Measurements from ENCODE around the gene SIGLEC10. TPM values are rescaled to one million over a fixed set of nuclear protein-coding genes. Genes with fewer than 3 reads are reported as not detected.

The SIGLEC10 gene
- total RNA-seq, 1 donor from 2014 or later, result not detected

- Mint-ChIP-seq H3K4me3 (no peak overlapping the region), H3K9me3 (peaks cover 16% of the 10 kb centered on the region), H3K36me3 (no peaks in the 10 kb centered on the region), H3K4me1 (no peaks in the 10 kb centered on the region), H3K27me3 (ENCODE audit: low read depth) (peaks cover 32% of the 10 kb centered on the region), H3K27ac (no peak overlapping the region)
- DNase-seq (ENCODE audit: low spot score in 2 of 2, unreplicated experiment in 2 of 2), result no peak
- TF ChIP-seq CTCF (IDR thresholded peaks at IDR 0.05; ENCODE audit: unreplicated experiment), result no peak
Observed at GRCh38 chr19:51461723-51462161, 44.3 kb upstream of the SIGLEC10 start.

GRCh38 chr19:51460164-51460992, 42.9 kb upstream of the SIGLEC10 start:
- H3K27me3 Mint-ChIP-seq (ENCODE audit: low read depth), result peaks cover 25% of the 10 kb centered on the region
- no peak for DNase-seq (ENCODE audit: low spot score in 2 of 2, unreplicated experiment in 2 of 2)
- peak overlapping the region; percentile 41 for H3K4me3 Mint-ChIP-seq

GRCh38 chr19:51458899-51459505, 41.6 kb upstream of the SIGLEC10 start:
- no peak for TF ChIP-seq CTCF (IDR thresholded peaks at IDR 0.05; ENCODE audit: unreplicated experiment)
- no peaks in the 10 kb centered on the region for H3K36me3 Mint-ChIP-seq
- no peak overlapping the region for H3K4me3 Mint-ChIP-seq
- no peaks in the 10 kb centered on the region for H3K4me1 Mint-ChIP-seq
- no peak overlapping the region for H3K27ac Mint-ChIP-seq
- H3K9me3 Mint-ChIP-seq, result peaks cover 9% of the 10 kb centered on the region
- peaks cover 15% of the 10 kb centered on the region for H3K27me3 Mint-ChIP-seq (ENCODE audit: low read depth)
- DNase-seq (ENCODE audit: low spot score in 2 of 2, unreplicated experiment in 2 of 2), result no peak

More at GRCh38 chr19:51460164-51460992, 42.9 kb upstream of the SIGLEC10 start:
- Mint-ChIP-seq H3K27ac (no peak overlapping the region), H3K4me1 (no peaks in the 10 kb centered on the region), H3K36me3 (no peaks in the 10 kb centered on the region), H3K9me3 (peaks cover 14% of the 10 kb centered on the region)
- TF ChIP-seq CTCF (IDR thresholded peaks at IDR 0.05; ENCODE audit: unreplicated experiment), result no peak

- TF ChIP-seq CTCF (IDR thresholded peaks at IDR 0.05; ENCODE audit: unreplicated experiment), result no peak
- H3K9me3 Mint-ChIP-seq, result peaks cover 14% of the 10 kb centered on the region
- peaks cover 9% of the 10 kb centered on the region for H3K27me3 Mint-ChIP-seq (ENCODE audit: low read depth)
- H3K36me3 Mint-ChIP-seq, result no peaks in the 10 kb centered on the region
- no peak within 1 kb of the TSS for H3K27ac Mint-ChIP-seq
- H3K4me3 Mint-ChIP-seq, result no peak within 1 kb of the TSS
- no peak for DNase-seq (ENCODE audit: low spot score in 2 of 2, unreplicated experiment in 2 of 2)
- no peaks in the 10 kb centered on the region for H3K4me1 Mint-ChIP-seq
Observed at GRCh38 chr19:51458051-51458645, 40.7 kb upstream of the SIGLEC10 start, which contains the start of gene SIGLEC8. Gene SIGLEC8, minus strand, starts transcription at chr19:51458454. Its CDS starts 67 bp downstream, at chr19:51458387.

- no peak for TF ChIP-seq CTCF (IDR thresholded peaks at IDR 0.05; ENCODE audit: unreplicated experiment)
- Mint-ChIP-seq H3K4me1 (no peaks in the 10 kb centered on the region), H3K9me3 (peaks cover 14% of the 10 kb centered on the region), H3K36me3 (no peaks in the 10 kb centered on the region), H3K27ac (no peak overlapping the region), H3K4me3 (no peak overlapping the region), H3K27me3 (ENCODE audit: low read depth) (peaks cover 5% of the 10 kb centered on the region)
- DNase-seq (ENCODE audit: low spot score in 2 of 2, unreplicated experiment in 2 of 2), result no peak
Observed at GRCh38 chr19:51457351-51458013, 40.0 kb upstream of the SIGLEC10 start.
